Stimulated activated CD4-positive, alpha-beta T cell treated with anti-CD3 and anti-CD28 coated beads, TNF-alpha, amount 100 ng/mL, for 48 hours (primary cell): ENCODE data around the gene GPC6.
"Not testable (repeated sequence)": the region's sequence is repeated elsewhere in the genome, so short reads cannot be mapped to it uniquely, and the experiment has no call there.

Experiments used
- DNase-seq, 3 donors: peaks; one replicate each; pipeline ENCODE4 v3.0.0-alpha.2; 2020; ENCODE audit warnings: low read depth in 3 of 3

GPC6 gene

DNA sequence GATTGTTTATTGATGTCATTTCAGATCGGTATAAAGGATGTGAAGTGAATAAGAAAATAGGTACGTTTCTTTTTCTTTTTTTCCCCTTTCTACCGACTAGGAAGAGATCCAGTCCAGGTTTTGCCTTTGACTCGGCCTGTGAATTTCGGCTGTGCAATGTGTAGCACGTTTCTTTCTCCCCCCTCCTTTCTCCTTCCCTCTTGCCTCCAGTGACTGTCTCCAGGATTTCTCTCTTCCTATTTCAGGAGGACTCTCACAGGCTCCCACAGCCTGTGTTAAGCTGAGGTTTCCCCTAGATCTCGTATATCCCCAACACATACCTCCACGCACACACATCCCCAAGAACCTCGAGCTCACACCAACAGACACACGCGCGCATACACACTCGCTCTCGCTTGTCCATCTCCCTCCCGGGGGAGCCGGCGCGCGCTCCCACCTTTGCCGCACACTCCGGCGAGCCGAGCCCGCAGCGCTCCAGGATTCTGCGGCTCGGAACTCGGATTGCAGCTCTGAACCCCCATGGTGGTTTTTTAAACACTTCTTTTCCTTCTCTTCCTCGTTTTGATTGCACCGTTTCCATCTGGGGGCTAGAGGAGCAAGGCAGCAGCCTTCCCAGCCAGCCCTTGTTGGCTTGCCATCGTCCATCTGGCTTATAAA is at the start of gene GPC6:
TSS of gene GPC6 (plus strand) at position 185 of the 657 bp plus-strand sequence.
- DNase-seq: no peak

DNA sequence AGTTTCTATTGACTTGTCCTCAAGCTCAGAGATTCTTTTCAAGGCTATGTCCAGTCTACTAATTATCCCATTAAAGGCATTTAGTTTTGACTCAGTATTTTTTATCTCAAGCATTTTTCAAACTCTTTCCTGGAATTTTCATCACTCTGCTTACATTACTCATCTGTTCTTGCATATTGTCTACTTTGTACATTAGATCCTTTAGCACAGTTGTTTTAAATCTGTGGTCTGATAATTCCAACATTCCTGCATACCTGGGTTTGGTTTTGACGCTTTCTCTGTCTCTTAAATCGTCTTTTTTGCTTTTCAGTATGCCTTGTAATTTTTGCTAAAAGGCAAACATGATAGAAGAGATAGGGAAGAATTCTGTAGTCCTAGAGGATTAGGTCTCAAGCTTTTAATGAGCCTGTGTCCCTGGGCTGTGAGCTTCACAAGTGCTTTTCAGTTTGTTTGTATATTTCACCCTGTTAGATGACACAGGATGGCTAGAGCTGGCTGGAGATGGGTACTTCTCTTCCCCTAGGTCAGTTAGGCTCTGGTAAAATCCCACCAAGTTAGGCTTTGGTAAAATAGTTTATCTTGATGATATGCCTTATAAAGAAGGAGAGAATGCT is 46.1 kb upstream of the GPC6 start:
- DNase-seq: no peak

DNA sequence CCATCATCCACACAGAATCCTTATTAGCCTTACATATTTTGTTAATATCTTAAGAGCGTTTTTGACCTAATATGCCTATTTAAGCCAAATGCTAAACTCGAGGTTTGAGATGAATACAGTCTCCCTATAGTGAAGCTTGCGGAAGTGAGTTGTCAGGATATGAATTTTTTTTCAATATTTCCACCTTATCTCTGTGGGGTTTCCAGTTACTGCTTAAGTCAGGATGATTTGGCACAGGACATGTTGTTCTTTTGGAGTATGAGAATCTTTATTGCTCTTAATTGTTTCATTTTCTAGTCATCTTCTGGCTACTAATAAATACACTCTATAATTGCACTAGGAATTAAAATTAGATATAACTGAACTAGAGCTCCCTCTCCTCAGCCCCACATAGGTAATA is 44.2 kb upstream of the GPC6 start:
- DNase-seq: no peak

DNA sequence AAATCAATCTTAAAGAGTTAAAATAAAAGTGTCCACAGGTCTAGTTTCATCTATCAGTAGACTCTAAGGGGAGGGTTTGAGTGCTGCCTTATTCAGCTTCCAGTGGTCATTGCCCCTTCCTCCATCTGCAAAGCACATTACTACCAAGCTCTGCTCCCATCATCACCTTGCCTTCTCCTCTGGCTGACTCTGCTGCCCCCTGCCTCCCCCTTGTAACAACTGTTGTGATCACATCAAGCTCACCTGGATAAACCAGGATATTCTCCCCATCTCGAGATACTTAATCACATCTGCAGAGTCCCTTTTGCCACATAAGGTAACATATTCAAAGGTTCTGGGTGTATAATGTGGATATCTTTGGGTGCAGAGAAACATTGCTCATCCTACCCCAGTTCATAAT is 43.3 kb upstream of the GPC6 start:
- no peak for DNase-seq

DNA sequence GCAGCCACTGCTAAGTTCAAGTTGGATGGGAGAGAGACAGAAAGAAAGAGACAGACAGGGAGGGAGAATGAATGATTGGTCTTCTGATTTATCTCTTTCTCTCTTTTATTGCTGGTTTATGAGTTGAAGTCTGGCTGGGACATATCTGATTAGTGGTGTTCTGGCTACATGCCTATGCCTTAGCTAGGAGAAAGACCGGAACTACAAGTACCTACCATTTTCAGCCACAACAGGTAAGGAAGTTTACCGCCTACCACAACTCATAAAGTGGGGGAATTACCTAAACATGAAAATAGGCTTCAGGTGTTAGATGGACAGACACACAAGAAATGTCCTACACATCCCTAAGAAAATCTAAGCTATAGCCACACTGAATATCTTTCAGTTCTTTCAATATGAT is 36.6 kb upstream of the GPC6 start:
- no peak for DNase-seq

DNA sequence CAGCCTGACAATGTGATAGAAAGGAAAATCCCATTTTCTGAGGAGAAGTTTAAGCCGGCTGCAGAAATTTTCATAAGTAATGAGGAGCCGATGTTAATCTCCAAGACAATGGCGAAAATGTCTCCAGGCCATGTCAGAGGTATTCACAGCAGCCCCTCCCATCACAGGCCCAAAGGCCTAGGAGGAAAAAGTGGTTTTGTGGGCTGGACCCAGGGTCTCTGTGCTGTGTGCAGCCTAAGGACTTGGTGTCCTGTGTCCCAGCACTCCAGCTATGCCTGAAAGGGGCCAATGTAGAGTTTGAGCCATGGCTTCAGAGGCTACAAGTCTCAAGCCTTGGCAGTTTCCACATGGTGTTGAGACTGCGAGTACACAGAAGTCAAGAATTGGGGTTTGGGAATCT is 32.9 kb upstream of the GPC6 start:
- no peak for DNase-seq

DNA sequence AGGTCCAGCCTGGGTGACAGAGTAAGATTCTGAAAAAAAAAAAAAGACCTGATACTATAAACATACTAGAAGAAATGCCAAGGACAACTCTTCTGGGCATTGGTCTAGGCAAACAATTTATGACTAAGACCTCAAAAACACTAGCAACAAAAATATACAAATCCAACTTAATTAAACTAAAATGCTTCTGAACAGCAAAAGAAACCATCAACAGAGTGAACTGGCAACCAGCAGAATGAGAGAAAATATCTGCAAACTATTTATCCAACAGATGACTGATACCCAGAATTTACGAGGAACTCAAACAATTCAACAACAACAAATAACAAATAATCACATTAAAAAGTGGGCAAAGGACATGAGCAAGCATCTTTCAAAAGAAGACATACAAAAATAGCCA is 26.8 kb upstream of the GPC6 start:
- no peak for DNase-seq

DNA sequence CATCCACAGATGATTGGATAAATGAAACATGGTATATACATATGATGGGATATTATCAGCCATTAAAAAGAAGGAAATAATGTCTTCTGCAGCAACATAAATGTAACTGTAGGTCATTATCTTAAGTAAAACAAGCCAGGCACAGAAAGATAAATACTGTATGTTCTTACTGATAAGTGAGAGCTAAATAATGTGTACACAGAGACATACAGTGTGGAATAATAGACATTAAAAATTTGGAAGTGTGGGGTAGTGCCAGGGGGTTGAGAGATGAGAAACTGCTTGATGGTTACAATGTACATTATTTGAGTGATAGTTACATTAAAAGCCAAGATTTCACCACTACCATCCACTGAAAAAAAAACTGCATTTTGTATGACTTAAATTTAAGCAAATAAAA is 26.0 kb upstream of the GPC6 start:
- no peak for DNase-seq

DNA sequence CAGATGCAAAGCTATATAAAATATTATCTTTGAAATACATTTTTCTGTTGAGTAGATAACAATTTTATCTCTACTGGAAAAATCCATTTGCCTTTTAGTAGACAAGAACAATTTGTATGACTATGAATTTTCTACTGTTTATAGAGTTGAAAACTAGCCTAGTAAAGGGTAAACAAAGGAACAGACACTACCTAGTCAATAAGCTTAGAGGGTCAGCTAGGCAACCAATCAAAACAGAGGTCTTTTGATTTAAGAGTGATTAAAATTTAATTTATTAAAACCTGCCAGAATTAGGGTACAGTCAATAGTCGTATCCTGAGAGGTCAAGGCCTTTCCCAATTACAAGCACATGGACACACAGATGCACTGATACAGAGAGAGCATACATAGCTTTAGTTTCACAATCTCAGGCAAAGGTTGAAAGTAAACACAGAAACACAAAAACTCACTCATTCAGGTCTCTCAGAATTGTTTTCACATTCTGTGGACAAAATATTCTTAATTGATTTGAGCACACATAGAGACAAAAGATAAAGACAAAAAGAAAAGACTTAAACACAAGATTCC is 24.5 kb upstream of the GPC6 start:
- DNase-seq: no peak

DNA sequence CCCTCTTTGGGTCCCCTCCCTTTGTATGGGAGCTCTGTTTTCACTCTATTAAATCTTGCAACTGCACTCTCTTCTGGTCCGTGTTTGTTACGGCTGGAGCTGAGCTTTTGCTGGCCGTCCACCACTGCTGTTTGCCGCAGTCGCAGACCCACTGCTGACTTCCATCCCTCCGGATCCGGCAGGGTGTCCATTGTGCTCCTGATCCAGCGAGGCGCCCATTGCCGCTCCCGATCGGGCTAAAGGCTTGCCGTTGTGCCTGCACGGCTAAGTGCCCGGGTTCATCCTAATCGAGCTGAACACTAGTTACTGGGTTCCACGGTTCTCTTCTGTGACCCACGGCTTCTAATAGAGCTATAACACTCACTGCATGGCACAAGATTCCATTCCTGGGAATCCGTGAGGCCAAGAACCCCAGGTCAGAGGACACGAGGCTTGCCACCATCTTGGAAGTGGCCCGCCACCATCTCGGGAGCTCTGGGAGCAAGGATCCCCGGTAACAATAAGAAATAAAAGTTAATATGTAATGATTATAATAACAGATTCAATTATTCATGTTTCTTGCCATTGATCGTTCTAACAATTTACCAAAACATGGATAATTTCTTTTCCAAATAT is 19.7 kb upstream of the GPC6 start:
- DNase-seq: not testable (repeated sequence)

DNA sequence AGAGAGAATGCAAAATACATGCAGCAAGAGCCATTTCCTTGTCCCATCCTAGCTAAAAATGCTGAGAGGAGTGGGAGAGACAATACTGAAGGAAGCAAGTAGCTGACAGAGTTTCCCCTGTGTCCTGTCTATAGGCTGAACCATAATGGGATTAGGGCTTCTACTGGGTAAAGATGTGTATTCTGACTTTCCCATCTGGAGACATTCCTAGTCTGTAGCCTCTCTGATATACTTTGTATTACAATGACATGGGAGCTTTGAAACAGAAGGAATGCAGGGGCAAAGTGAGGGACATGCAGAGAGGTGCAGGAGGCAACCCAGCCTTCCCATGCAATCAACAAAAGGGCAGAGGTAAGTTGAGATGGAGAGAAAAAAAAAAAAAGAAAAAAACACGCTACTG is 10.5 kb upstream of the GPC6 start:
- DNase-seq: no peak

DNA sequence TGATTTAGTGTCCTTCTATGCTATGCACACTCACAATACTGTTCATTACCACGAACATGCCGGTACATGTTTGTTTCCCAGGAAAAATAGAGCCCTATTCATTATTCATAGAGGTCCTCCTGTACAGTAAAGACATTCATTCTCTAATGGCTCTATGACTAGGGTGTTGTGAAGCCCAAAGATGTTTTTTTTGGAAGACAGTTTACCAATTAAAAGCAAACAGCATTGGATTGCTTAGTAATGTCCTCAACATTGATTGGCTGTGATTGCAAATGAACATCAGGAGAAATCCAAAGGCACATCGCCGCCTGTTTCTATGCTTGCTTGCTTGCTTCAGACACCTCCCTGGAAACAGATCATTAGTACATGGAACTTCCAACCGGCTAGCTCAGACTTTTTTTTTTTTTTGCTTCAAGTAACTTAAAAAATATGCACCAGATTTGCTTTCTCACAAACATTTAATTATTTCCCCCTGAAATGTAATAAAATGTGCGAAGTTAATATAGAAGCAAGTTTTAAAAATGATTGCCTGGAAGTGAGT is 8.8 kb upstream of the GPC6 start:
- DNase-seq: no peak

DNA sequence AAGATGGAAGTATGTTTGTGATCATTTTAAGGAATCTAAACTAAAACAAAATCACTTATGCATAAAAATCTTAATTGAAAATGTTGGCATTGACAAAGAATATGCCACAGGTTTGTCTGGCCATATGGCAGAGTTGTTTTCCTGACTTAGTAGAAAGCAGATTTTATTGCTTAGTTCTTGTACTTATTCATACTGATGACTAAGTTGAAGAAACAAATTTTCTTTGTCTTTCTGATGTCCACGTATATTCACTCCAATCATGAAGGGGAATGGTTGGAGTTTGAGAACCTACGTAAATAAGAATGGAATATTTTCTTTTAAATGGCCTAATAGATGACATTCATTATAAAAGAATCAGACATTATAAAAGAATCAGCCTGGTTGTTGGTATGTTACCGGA is 8.0 kb upstream of the GPC6 start:
- DNase-seq: no peak

DNA sequence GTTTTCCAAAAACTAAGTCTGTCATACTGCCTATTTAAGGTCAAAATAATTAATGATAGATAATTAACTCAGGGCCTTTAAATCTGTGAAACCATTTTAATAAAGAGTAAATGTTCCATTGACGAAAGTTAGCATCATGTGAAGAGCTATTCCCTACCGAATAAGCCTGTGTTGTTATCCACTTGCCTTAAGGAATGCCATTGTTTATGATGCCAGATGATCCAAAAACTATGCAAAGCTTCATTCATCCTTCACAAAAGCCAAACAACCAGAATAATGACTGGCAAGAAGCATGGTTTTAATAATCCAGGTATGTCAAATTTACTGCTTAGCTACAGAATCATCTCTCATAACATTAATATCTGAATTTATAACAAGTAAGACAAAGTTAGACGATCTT is 6.5 kb upstream of the GPC6 start:
- no peak for DNase-seq

DNA sequence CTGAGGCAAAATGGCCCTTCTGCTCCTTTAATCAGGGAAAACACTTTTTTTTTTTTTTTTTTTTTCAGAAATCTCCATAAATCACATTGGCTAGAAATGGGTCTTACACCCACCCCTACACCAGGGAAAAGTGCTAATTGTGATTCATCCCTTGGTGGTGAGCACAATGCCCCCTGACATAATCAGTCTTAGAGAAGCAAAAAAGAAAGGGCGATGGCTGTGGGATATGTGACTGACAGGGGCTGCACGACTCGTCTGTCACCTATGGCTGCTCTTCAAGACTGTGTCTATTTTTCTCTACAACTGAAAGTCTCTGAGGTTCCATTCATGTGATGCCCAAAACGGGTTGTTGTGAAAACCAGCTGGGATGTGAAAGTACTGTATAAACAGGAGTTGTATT is 3.6 kb upstream of the GPC6 start:
- no peak for DNase-seq

DNA sequence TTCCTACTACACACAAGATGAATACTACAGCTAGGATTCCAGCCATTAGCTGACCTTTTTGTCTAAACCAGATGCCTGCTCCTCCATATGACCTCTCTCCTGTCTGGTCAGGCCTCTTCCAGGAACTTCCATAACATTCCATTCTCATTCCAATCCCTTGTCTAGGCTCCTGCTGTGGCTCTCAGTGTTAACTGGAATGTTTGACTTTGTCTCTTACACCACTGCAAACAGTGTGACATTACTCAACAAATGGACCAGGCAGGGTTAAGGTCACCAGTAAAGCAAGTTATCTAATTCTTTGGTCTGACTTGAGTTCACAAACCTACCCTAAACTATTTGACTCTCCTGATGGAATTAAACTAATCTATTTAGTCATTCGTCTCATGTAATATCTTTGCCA is 2.1 kb upstream of the GPC6 start:
- DNase-seq: no peak

DNA sequence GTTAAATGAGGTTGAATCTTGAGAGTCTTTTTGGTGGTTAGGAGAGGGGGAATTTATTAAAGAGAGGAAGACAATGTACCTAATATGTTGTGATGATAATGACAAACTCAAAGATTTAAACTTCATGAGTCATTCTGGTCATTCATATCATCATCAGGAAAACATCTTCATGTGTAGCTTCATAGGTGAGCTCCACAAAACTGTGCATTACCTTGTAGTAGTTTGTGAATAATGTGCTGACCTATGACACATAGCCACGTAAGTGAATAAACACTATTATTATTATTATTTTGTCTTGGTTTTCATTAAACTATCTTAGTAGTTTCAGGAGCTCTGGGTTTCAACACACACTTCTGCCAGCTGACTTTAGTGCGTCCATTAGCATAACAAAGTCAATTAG is 997 bp upstream of the GPC6 start:
- no peak for DNase-seq

DNA sequence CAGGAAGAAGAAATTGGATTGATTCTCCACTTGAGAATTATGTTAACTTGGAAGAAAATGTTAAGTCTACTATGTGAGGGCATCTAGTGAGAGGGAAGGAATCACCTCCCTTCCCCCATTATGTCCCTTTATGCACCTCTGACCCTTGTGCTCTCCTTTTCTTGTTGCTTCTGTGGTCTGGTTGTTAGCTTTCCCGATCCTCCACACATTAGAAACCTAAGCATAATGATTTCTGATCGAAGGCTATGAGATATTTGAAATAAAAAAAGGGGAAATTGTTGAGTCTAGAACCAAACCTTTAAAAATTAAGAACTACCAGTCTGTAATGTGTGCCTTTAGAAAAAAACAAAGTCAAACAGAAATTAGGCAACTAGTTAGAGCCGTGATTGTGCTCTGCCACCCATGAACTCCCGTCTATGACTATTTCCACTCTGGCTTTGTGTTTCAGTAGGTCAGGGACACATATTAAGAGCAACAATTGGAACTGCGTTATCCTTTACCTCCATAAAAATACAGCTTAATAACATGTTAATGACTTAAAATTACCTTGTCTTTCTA is 463 bp upstream of the GPC6 start:
- no peak for DNase-seq

DNA sequence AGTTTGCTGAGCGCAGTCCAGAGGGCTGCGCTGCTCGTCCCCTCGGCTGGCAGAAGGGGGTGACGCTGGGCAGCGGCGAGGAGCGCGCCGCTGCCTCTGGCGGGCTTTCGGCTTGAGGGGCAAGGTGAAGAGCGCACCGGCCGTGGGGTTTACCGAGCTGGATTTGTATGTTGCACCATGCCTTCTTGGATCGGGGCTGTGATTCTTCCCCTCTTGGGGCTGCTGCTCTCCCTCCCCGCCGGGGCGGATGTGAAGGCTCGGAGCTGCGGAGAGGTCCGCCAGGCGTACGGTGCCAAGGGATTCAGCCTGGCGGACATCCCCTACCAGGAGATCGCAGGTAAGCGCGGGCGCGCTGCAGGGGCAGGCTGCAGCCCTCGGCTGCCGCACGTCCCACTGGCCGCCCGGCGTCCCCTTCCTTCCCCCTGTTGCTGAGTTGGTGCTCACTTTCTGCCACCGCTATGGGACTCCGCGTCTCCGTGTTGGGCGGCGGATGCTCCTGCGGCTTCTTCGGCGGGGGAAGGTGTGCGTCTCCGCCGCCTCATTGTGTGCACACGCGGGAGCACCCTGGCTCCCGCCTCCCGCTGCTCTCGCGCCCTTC is 772 bp downstream of the GPC6 start:
- no peak for DNase-seq

DNA sequence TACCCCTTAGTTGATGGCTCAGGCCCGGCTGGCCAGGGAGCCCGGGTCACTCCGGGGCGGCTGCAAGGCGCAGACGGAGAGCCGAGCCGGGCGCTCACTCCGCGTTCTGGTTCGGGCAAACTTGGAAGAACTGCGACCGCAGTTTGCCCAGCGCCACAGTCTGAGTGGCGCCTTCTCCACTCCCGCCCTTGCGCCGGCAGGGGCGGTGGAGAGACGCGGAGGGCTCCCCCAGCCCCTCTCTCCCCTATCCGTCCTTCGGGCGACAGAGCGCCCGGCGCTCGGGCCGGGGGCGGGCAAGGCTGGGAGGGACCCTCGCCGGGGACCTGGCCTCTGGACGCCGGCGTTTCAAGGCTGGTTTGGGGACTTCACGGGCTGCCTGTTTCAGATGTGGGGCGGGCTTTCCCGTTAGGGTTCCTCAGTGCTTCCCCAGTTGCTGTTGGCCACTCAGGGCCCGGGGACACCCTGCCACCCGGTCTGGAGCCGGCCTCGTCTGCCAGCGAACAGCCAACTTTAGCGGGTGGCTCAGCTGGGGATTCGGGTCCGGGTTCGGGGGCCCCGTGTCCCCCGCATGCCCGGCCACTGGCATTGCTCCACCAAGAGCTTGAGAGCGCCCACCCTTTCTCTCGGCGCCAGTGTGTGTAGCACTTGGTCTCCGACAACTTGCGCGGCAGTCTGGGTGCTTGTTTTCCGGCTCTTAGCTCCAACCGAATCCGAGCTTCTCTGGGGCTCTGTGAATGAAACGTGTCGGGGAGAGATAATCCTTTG is 1.5 kb downstream of the GPC6 start:
- no peak for DNase-seq

DNA sequence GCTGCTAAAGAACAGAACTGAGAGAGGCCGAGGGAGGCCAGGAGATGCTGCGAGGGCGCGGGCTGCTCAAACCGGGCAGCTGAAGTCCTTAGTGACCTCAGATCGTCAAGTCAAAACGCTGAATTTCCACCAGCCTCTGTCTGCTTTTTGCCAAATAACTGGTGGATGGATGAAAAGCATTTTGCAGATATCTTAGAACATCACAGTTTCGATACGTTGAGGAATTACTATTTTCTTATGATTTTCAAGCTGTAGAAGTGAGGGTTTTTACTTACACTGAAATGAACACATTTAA is 2.0 kb downstream of the GPC6 start:
- DNase-seq: no peak
